Bone marrow (tissue), 2 donors: Measurements from ENCODE around the gene ASTN2.
"Not testable (repeated sequence)": the region's sequence is repeated elsewhere in the genome, so short reads cannot be mapped to it uniquely, and the experiment has no call there.

Experiments
- DNase-seq, 2 donors: peaks; one replicate each; lab custom pipeline; 2025; lab: John Stamatoyannopoulos, UW

ASTN2 gene

DNA sequence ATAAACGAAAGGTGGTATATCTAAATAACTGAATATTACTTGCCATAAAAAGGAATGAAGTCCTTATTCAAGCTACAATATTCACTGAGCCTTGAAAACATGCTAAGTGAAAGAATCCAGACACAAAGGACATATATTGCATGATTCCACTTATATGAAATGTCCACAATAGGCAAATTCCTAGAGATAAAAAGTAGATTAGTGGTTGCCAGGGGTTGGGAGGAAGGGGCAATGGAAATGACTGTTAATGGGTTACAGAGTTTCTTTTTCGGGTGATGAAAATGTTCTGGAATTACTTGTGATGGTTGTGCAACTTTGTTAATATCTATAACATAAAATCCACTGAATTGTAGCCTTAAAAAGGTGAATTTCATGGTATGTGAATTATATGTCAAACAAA is 954.8 kb downstream of the ASTN2 start:
- no peak for DNase-seq

DNA sequence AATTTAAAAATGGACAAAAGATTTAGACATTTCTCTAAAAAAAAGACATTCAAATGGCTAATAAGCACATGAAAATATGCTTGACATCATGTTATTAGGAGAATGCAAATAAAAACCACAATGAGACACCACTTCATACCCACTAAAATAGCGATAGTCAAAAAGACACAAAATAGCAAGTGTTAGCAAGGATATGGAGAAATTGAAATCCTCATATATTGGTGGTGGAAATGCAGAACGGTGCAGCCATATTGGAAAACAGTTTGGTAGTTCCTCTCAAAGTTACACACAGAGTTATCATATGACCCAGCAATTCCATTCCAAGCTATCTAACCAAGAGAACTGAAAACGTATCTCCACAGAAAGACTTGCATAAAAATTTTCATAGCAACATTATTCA is 955.3 kb downstream of the ASTN2 start:
- no peak for DNase-seq

DNA sequence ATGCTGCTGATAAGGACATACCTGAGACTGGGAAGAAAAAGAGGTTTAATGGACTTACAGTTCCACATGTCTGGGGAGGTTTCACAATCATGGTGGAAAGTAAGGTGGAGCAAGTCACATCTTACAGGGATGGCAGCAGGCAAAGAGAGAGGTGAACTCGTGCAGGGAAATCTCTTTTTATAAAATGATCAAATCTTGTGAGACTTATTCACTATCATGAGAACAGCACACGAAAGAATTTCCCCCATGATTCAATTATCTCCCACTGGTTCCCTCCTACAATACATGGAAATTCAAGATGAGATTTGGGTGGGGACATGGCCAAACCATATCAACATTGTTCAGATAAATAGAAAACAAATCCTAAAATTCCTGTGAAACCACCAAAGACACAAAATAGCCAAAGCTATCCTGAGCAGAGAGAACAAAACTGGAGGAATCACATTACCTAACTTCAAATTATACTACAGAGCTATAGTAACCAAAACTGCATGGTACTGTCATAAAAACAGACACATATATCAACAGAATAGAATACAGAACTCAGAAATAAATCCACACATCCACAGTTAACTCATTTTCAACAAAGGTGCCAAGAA is 958.3 kb downstream of the ASTN2 start:
- DNase-seq, result no peak

DNA sequence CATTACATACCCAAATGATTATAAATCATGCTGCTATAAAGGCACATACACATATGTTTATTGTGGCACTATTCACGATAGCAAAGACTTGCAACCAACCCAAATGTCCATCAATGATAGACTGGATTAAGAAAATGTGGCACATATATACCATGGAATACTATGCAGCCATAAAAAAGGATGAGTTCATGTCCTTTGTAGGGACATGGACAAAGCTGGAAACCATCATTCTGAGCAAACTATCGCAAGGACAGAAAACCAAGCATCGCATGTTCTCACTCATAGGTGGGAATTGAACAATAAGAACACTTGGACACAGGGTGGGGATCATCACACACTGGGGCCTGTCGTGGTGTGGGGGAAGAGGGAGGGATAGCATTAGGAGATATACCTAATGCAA is 960.3 kb downstream of the ASTN2 start:
- DNase-seq, result not testable (repeated sequence)

DNA sequence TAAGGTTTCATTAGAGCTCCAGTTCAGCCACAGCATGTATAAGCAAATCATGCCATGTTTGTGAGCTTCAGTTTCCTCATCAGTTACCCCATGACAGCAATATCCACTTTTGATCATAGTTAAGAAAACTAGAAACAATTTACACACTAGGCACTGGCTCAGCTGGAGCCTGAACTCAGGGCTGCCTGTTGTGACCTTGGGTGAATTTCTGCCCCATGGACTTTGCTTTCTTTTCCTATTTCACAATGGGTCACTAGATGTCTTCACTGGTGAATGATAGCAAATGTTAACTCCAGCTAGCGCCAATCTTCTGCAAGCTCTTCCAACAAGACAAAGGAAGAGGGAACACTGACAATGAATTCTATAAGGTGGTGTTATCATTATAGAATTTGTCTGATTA is 961.1 kb downstream of the ASTN2 start:
- no peak for DNase-seq

DNA sequence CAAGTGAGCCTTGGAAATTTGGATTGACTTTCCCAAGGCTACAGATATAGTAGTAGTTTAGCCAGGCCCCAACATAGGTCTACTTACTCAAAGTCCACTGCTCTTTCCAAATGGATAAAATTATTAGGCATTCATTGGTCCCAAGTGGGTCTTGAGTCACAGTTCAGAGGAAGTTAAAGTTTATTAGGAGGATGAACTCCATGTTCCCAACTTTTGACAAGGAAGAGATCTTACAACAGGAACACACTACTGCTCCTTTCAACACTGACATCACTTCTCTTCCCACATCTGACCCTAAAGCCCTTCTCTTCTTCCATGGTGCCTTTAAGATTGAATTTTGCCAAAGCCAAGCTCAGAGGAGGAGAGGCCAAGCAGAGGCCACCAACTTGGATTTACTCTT is 962.2 kb downstream of the ASTN2 start:
- no peak for DNase-seq

DNA sequence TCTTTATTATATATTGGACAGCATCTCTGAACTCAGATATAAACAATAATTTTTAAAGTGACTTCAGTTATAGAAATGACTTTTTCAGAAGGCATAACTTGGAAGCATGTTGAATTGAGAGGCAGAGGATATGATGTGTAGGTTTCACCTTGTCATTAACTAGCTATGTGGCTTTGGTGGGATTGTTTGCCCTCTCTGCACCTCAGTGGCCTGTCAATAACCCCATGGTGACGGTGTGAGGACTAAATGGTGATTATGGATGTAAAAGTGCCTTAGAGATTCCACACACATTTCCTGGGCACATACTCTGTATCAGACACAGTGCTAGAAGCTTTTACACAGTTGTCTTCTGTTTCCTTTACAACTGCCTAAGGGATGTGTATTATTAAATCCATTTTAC is 962.6 kb downstream of the ASTN2 start:
- no peak for DNase-seq

DNA sequence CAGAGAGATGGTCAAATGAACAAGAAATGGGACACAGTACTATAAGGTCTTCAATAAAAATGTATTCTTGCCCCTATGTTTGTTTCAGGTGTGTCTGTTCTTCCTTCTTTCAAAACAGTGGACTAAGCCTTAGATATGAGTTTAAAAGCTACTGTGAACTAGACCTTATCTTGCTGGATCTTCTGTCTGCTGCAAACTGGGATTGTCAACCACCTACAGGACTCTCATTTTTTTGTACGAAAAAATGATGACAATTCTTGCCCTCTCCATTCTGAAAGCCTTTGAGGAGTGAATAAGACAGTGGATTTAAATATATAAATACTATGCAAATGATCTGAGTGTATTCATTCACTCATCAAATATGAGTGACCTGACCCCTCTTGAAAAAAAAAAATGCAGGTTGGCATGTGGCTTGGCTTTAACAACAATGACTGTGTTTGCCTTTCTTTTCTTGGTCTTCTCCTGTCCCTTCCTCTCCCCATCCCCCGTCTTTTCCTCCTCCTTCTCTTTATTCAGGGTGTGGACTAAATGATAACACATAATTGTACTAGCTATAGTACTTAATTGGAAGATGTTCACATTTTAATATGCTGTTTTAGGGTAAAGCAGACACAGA is 963.2 kb downstream of the ASTN2 start:
- no peak for DNase-seq

DNA sequence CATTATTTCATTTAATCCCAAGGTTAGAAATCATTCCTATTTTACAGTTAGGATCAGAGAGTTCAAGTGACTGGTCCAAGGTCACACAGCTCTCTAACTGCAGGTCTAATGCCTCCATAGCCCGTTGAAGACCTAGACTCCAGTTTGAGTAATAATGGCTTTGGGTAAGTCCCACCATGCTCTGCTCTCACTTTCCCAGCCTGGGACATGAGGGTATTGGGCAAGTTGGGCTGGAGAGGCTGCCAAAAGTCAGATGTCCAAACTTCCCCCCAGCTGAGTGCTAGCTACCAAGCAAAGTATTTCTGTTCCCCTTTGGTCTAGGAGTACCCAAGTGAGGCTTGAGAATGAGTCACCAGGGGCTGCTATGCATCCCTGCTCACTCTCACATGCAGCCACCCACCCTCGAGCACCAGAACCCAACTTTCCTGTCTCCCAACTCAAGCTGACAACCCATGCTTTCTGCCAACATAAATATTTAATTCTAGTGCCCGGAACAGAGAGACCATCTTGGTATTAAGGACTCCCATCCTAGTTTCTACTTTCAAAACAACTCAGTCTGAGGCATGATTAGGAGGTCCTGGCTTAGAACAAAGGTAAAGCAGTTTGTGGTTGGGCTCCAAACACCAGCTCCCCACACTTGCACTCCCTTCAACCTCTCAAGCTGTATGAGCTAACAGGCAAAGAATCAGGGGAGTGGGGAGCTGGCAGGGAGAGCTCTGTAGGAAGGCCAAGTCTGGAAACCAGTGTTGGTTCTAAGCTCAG is 964.3 kb downstream of the ASTN2 start:
- no peak for DNase-seq

DNA sequence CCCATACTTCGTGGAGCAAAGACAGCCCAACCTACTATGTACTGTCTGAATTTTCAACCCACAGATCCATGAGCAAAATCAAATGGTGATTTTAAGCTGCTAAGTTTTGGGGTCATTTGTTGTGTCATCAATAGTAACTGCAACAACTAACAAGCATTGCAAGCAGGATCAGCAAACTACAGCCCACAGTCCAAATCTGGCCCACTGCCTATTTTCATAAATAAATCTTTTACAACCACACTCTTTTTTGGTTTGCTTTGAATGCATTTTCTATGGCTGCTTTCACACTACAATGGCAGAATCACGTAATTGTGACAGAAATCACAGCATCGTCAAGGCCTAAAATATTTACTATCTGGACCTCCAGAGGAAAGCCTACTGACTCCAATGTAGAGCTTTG is 964.9 kb downstream of the ASTN2 start:
- DNase-seq, result no peak

DNA sequence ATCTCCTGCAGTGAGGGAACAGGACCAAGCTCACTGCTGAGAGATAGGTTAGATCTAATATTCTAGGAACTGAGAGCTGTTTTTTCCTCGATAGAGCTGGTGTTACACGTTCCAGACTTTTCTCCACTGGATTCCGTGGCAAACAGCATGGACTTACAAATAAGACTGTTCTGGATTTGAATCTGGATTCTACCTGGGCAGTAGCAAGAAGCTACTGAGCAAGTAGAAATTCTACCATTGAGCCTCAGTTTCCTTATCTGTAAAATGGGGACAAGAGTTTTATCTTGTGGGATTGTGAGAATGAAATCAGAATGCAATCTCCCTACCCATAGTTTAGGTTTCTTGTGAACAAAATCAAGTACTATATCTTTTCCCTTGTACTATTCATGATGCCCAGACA is 966.4 kb downstream of the ASTN2 start:
- no peak for DNase-seq

DNA sequence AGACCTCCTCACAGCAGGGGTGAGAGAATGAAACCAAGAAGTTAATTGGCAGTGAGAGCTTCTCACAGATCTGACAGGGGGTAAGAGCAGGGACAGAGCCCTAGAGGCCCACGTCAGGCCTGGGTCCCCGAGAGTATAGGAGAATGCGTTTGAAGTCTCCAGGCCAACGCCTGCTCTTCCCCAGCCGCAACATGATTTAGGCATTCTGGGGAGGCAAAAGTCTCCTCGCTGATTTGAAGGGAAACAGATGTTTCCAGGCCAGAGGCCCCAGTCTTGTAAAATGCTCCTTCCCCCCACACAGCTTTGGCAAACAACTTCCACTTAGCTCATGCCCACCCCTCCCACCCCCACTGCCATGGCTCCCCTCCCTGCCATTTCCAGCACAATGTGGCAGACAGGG is 966.9 kb downstream of the ASTN2 start:
- no peak for DNase-seq

DNA sequence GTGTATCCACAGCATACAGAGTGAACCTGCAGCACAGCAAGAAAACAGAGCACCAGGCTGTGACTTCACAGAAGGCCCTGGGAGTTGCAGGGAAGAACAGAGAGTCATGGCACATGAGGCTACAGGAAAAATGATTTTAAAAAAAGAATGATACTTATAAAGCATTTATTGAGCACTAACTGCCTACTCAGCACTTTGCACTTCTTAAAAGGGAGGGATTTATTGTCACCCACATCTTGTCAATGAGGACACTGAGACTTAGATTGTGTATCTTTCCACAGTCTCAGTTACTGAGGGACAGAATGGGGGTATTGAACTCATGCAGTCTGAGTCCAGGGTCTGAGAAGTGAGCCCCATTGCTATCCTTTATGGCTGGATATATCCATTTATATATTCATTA is 972.3 kb downstream of the ASTN2 start:
- DNase-seq, result no peak

DNA sequence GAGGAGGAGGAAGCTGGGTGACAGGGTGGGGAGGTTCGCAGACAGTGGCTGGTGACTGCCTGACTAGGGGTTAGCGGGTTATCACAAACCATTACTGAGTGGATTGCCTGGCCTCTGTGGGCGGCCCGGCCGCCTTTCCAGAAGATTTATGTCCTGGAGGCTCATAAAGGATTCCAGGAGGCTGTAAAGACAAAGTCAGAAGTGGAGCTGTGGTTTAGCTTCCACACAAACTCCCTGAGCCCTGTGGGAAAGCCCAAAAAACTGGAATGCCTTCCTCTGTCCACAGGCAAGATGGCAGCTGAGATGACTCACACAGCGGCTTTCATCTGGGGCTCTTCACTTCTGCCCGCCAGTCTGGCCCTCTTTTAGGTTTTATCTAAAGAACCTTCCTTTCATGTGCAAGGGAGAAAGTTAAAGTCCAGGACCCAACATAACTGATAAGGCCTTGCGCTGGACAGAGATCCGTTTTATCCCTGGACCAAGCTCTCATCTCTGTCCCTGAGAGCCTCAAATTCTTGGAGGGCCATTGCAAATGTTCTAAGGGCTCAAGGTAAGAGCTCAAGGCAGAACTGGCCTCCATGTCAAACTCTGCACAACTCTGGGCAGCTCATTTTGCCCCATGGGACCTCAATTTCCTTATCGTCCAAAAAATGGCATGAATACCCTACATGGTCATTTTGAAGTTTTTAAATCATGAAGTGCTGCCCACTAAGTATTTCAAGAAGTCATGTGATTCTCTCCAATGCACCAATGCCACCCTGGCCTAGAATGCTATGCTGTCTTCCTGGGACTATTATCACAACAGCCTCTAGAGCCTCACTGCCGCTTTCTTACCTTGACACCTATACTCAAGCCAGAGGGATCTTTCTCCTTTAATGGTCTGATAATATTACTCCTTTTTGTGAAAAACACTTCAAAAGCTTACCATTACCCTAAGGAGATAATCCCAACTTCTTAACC is 977.2 kb downstream of the ASTN2 start:
- DNase-seq, result no peak

DNA sequence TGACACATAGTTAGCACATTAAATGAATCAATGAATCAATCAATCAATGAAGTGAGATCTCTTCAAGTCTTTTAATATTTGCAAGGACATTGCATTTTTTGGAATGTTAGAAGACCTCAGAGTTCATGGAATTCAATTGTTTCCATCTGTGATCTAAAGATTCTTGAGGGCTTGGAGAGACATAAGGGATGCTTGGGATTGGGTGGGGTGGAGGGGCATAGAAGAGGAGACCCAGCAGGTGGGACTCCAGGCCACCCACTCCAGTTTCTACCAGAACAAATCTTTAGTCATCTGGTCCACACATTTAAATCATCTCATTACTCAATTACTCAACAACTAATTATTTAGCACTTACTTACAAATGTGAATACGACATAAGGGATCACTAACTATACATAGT is 978.7 kb downstream of the ASTN2 start:
- no peak for DNase-seq

DNA sequence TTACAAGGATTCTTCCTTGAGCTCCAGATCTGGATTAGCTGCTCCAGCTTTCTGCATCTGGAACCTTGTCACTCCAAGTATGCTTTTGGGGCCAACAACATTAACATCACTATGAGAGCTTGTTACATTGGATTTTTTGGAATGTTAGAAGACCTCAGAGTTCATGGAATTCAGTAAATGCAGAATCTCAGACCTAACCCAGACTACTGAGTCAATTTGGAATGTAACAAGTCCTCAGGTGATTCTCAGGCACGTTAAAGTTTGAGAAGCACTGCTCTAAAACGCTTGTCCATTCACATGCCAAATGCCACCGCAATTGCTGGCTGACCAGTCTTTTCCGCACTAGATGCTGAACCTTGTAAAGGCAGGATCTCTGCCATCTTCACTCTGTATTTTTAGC is 979.2 kb downstream of the ASTN2 start:
- no peak for DNase-seq

DNA sequence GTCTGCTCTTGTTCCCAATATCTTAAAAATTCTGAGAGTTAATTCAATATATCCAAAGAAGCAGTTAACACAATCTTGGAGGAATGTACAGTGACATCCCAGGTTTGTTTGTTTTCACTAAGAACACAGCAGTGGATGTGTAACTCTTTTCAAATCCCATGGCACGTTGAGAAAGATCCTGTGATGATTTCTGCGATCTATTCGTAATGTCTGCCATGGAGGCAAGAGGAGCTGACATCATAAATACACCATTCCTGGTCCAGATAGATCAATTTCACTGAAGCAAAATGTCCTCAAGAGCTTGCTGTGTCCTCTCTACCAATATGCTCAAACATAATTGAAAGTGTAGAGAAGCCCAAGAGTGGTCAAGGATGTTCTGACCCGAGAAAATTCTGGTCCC is 980.5 kb downstream of the ASTN2 start:
- DNase-seq, result no peak

DNA sequence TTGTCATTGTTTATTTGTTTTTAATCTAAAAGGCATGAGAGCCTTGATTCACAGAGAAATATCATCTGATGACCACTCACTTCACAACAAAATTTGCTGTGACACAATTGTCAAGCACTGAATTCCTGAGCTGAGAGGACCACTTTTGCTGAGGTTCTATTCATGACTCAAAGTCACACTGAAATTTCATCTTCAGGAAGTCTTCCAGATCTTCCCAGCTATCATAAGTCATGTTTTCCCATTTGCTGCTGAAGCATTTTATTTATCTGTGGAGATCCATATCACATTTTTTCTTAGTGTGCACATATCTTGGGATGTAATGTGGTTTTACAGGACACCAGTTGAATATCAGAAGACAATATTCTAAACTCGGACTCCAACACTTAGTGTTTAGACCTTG is 982.8 kb downstream of the ASTN2 start:
- DNase-seq, result no peak

DNA sequence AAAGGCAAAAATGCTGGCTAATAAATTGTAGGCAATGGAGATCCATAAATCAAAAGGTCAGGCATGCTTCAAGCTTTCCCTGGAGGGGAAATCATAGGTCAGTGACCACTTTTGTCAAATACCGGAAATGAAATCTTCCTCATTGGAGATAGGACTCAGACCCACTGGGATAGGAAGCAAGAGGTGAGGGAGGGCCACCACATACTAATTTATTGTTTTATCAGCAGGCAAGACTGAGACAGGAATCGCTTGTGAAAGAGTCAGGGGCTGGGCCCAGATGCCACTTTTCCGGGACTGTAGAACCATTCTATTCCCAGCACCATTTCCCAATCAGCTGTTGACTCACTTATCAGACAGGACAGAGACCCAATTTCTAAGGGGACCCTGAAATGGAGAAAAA is 984.0 kb downstream of the ASTN2 start:
- no peak for DNase-seq

DNA sequence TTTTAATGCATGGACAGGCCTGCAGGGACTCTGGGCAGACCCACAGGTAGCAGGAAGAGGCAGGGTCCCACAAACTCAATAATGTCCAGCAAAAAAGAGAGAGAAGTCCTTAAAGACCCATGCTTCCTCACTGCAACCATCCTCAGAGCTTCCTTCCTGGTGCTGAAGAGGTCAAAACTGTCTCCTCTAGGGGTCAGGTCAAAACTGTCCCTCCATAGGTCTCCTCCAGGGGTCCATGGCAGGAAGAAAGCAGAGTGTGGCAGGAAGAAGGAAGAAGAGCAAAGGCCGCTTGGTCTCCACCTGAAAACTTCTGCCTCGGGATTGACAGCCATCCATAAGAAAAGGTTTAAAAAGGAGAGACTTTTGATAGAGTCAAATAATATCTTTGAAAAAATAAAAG is 989.6 kb downstream of the ASTN2 start:
- DNase-seq, result no peak

DNA sequence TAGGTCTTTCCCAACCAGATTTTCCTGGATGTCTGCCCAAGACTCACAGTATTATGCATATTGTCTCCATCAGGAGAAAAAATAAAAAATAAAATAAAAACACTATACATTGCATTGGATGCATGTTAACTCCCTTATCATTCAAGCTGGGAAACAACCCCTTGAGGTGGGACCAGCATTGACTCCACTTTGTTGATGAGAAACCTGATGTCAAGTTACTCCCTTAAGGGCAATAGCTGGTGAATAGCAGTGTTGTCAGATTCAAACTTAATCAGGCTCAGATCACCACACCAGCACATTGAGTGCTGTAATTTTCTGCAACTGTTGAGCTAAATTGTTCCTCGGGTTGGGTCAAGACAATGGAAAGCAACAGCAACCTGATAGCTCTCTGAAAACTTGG is 991.7 kb downstream of the ASTN2 start:
- no peak for DNase-seq
